Left hindlimb (tissue), 1 donor: ENCODE data around the gene LBP.
"Not testable (repeated sequence)": the region's sequence is repeated elsewhere in the genome, so short reads cannot be mapped to it uniquely, and the experiment has no call there.

Experiments
- DNase-seq: peaks from one replicate; pipeline ENCODE4 v3.0.0-alpha.2; 2018

Gene LBP

DNA sequence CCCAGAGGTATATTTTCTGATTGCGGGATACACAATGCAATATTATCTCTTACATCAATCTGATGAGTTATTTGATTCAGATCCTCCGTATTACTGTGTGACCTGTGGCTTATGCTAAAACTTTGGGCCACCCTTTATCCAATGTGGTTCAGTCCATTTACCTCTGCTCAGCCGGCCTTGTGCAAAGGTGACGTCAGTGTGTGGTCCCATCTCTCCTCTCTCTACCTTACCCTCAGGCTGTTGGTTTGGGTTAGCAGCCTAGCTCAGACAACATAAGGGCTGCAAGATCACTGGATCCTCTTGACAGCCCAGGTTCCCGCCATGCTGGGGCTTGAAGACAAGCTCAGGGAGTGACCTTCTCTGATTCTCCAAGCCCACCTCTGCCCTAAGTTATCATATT, 55.8 kb downstream of the LBP start:
- no peak for DNase-seq

GRCh38 chr20:38402816-38403215, 56.5 kb downstream of the LBP start:
- no peak for DNase-seq

DNA sequence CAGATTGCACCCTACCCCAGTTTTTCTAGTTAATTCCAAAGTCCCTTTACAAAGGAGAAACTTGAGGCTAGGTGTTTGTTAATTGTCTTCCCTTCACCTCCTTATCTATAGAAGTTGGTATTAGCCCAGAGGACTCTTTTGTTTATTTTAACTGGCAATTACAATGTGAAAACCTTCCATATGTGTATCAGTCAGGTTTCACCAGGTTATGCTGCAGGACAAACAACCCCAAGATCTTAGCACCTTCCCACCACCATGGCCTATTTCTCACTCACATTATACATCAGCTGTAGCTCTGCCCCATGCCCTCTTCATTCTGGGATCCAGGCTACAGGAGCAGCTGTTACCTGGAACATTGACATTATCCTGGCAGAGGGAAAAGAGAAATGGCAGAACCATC, 57.7 kb downstream of the LBP start:
- DNase-seq: no peak

- no peak for DNase-seq
Observed at GRCh38 chr20:38405132-38405531, 58.9 kb downstream of the LBP start.

GRCh38 chr20:38406476-38406875, 60.2 kb downstream of the LBP start:
- DNase-seq: no peak

DNA sequence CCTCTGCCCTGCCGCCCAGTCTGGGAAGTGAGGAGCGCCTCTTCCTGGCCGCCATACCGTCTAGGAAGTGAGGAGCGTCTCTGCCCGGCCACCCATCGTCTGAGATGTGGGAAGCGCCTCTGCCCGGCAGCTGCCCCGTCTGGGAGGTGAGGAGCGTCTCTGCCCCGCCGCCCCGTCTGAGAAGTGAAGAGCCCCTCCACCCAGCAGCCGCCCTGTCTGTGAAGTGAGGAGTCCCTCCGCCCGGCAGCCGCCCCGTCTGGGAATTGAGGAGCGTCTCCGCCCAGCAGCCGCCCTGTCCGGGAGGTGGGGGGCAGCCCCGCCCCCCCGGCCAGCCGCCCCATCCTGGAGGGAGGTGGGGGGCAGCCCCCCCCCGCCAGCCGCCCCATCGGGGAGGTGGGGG, 61.0 kb downstream of the LBP start:
- DNase-seq: no peak

DNA sequence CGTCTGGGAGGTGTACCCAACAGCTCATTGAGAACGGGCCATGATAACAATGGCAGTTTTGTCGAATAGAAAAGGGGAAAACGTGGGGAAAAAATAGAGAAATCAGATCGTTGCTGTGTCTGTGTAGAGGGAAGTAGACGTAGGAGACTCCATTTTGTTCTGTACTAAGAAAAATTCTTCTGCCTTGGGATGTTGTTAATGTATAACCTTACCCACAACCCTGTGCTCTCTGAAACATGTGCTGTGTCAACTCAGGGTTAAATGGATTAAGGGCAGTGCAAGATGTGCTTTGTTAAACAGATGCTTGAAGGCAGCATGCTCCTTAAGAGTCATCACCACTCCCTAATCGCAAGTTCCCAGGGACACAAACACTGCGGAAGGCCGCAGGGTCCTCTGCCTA, 61.5 kb downstream of the LBP start:
- not testable (repeated sequence) for DNase-seq

GRCh38 chr20:38412877-38413577, 66.7 kb downstream of the LBP start:
- DNase-seq: no peak

DNA sequence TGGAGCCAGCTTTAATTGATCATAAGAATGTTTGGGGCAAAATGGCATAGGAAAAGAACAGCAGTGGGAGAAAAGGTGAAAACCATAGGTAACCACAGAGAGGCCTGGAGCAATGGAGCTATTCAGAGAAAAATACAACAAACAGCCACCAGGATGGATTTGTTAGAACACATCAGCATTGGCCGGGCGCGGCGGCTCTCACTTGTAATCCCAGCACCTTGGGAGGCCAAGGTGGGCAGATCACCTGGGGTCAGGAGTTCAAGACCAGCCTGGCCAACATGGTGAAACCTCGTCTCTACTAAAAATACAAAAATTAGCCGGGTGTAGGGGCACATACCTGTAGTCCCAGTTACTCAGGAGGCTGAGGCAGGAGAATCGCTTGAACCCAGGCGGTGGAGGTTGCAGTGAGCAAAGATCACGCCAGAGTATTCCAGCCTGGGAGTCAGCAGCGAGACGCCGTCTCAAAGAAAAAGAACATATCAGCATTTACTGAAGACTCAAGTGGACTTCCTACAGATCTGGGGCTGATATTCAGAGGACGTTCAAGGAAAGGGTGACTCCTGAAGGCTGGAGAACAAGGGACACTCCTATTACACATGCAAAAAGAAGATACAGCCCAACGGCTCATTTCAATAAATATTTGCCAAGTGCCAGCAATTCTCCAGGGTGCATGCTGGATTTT, 68.6 kb downstream of the LBP start:
- DNase-seq: no peak

DNA sequence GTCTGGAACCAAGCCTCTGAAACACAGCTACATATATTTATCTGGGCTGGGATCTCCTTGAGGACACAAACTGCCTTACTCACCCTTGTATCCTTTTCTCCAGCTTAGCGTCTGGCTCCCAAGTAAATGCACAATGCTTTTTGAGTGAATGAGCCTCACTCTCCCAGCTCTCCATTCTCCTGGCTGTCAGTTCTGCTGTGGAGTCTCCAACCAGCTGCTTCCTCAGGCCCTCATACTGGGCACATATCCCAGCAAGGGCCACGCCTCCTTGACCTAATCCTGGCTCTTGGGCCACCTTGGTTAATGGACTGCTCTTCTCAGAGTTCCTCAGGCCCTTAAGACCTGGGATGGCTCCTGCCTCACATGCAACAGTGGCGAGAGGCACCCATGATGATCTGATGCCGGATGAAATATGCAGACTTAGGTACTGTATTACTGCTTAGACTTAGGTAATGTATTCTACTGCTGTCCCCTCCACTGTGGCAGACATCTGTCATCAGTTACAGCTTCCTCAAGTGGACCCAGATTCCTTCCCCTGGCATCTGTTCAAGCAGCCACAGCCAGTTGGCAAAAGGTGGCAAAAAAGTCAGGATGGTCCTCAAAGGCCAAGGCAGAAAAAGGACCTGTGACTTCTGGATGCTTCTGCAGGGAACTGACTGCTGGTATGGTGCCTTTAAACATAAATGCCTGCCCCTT, 72.4 kb downstream of the LBP start:
- DNase-seq: peak; percentile 38

DNA sequence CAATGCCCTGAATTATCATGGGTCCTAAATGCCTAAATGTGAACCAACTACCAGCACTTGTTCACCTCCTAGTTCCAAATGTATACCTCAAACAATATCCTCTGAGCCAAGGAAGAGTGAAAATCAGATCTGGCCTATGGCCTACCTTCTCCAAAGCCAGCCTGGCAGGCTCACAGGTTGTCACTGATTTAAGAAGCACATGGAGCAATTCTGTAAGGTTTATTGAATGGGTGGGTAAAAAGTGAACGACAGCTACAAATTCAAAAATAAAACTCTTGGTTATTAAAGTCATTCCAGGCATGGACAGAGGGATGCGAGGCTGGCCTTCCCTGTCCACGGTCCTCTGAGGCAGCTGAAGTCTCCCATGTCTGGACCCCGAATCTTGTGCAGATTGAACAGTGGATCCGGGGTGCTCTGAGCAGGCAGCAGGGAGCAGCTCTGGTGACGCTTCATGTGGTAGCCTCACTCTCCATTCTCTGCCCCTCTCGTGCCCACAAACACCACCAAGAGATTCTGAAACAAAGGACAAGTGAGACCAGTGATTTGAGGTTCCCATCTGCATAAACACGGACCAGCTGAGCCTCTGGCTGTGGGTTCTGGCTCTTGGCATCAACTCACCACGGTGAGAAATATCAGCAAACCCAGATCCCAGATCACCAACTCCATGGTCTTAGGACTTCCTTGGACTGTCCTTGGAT, 74.3 kb downstream of the LBP start:
- DNase-seq: no peak

DNA sequence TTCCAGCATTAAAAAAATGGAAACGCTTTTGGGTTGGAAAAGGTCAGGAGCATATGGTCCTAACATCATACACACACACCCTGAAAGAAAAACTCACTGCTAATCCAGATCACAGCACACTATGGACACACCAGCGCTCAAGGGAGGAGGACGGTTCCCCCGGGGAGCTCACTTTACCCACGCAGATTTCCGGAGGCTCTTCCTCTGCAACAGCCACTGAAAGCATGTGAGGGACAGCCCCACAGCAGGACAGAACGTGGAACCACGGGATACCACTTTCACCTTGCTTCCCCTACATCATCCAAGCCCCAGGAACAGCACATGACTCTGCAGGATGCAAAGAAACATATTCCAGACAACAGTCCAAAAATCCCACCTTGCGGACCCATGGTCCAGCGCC, 75.6 kb downstream of the LBP start:
- no peak for DNase-seq

GRCh38 chr20:38423541-38423940, 77.3 kb downstream of the LBP start:
- DNase-seq: no peak

DNA sequence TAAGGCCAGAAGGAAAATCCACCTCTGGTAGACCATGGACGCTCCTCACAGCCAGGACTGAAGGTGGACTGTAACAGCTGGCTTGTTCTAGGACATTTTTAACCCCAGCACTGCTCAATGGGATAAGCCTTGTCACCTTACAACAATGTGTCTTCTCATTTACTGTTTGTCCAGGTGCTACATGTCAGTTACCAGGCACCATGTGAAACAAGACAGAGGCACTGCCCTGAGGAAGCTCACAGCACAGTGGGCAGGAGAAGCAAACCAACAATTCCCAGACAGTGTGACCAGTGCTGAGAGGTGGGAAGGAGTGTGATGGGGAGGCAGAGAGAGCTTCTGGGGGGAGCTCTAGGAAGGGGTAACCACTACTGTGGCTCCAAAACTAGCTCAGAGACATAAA, 78.1 kb downstream of the LBP start:
- DNase-seq: no peak

- DNase-seq: no peak
Observed at GRCh38 chr20:38426006-38426897, 80.0 kb downstream of the LBP start.
